K562 (cell line): ENCODE results near the gene TBRG1. TPM values are rescaled to one million over a fixed set of nuclear protein-coding genes. Genes with fewer than 3 reads are reported as not detected.

ENCODE experiments used
- ATAC-seq: fragments of 200-7000 bp; cut with Tn5 transposase; 3 replicates; pipeline ENCODE4 v1.9.1; 2020; ENCODE audit warnings: moderate library complexity
- BruUV-seq: library from RNA; stranded (reverse); fragments of 400-500 nt; replicated peaks from 2 replicates; lab custom pipeline; 2021; lab: Mats Ljungman, UMichigan
- CTCF ChIA-PET: fragments of 300-600 bp; formaldehyde crosslinking; extraction: SDS; loops from one replicate; lab custom pipeline; 2021; ENCODE audit warnings: low intra/inter-chr PET ratio; lab: Yijun Ruan, JAX
- POLR2A ChIA-PET: fragments of 300-600, 350-650 bp; sonication (Branson Sonifier 250); formaldehyde crosslinking; extraction: SDS; loops from one replicate; lab custom pipeline; 2021; ENCODE audit warnings: antibody characterized with exemption, inconsistent platforms; lab: Yijun Ruan, JAX
- DNase-seq, 4 experiments: peaks; one replicate each; pipeline versions ENCODE4 v3.0.0 to v3.0.0-alpha.2; 2011 to 2018; ENCODE audit warnings: low spot score in 3 of 4, mixed read lengths in 3 of 4; ENCODE audit errors: extremely low read depth in 1 of 4
- FAIRE-seq: peaks from 2 replicates; lab custom pipeline; 2011; peaks lifted over from hg19 to GRCh38; lab: Jason Lieb, UNC
- H2AFZ ChIP-seq: 2 replicates; pipeline ENCODE4 v1.6.0; 2011; ENCODE audit warnings: low read depth, low read length, control low read depth, inconsistent platforms
- H3K27ac ChIP-seq: fragments of 200-600 bp; 3 replicates; pipeline ENCODE4 v1.8.0; 2011; ENCODE audit warnings: low read depth, mild to moderate bottlenecking, control low read depth, inconsistent platforms, low read length, moderate library complexity, mixed read lengths; ENCODE audit errors: extremely low read depth
- H3K27me3 ChIP-seq, 2 experiments: fragments of 300-600 bp in 1 of 2; 2 replicates in 1 of 2; 3 replicates in 1 of 2; pipeline versions ENCODE4 v1.6.0 to v1.8.0; 2011; ENCODE audit warnings: inconsistent platforms in 2 of 2, low read length in 2 of 2, mild to moderate bottlenecking in 1 of 2, mixed read lengths in 1 of 2, moderate library complexity in 1 of 2; ENCODE audit not compliant: control insufficient read depth in 2 of 2, insufficient read depth in 2 of 2
- H3K36me3 ChIP-seq: fragments of 300-600 bp; 3 replicates; pipeline ENCODE4 v1.8.0; 2011; ENCODE audit warnings: mild to moderate bottlenecking, low read length, inconsistent platforms; ENCODE audit not compliant: control insufficient read depth, insufficient read depth
- H3K4me1 ChIP-seq, 2 experiments: fragments of 200-600 bp in 1 of 2; replicated peaks in 1 of 2; 2 replicates in 1 of 2; 3 replicates in 1 of 2; pipeline versions ENCODE4 v1.5.1 to v1.8.0; 2011; ENCODE audit warnings: inconsistent platforms in 2 of 2, low read length in 2 of 2, mild to moderate bottlenecking in 1 of 2, mixed read lengths in 1 of 2, moderate library complexity in 1 of 2; ENCODE audit not compliant: control insufficient read depth in 2 of 2, insufficient read depth in 2 of 2
- H3K4me2 ChIP-seq: 2 replicates; pipeline ENCODE4 v1.6.1; 2011; ENCODE audit warnings: low read length, control low read depth, inconsistent platforms, mixed read lengths; ENCODE audit not compliant: insufficient read depth
- H3K4me3 ChIP-seq: fragments of 200-600 bp; sonication (generic), shearing (Covaris generic); 2 replicates; pipeline ENCODE4 v1.5.1; 2016; ENCODE audit warnings: control low read depth, inconsistent platforms
- H3K79me2 ChIP-seq: fragments of 200-600 bp; 3 replicates; pipeline ENCODE4 v1.8.0; 2011; ENCODE audit warnings: low read length, inconsistent platforms; ENCODE audit not compliant: control insufficient read depth, insufficient read depth
- H3K9ac ChIP-seq, 2 experiments: 2 replicates each; pipeline versions ENCODE4 v1.6.0 to v1.6.1; 2011; ENCODE audit warnings: low read depth in 2 of 2, low read length in 2 of 2, control low read depth in 1 of 2, inconsistent platforms in 1 of 2, mild to moderate bottlenecking in 1 of 2, mixed read lengths in 1 of 2; ENCODE audit not compliant: insufficient read depth in 1 of 2
- H3K9me1 ChIP-seq: one replicate; pipeline ENCODE4 v1.6.0; 2011; ENCODE audit warnings: inconsistent platforms, mild to moderate bottlenecking, low read length, moderate library complexity; ENCODE audit not compliant: control insufficient read depth, insufficient read depth
- H3K9me3 ChIP-seq: replicated peaks from 2 replicates; pipeline ENCODE4 v1.5.1; 2011; ENCODE audit warnings: low read depth, low read length, inconsistent platforms; ENCODE audit not compliant: control insufficient read depth, insufficient read depth
- H4K20me1 ChIP-seq: replicated peaks from 2 replicates; pipeline ENCODE4 v1.6.1; 2011; ENCODE audit warnings: low read length, inconsistent platforms, mixed read lengths; ENCODE audit not compliant: control insufficient read depth, insufficient read depth
- FOSL1 ChIP-seq: fragments of 200-800 bp; sonication (Bioruptor generic); conservative IDR thresholded peaks from 2 replicates; pipeline ENCODE4 v1.6.1; 2016; ENCODE audit warnings: missing genetic modification characterization, missing compliant biosample characterization
- HNRNPL ChIP-seq: fragments of 200-400 bp; formaldehyde crosslinking; IDR thresholded peaks from 2 replicates; pipeline ENCODE4 v1.6.1; 2017; ENCODE audit warnings: low read depth, mild to moderate bottlenecking, low read length
- RAD21 ChIP-seq, 2 experiments: fragments of 250-450 bp in 1 of 2; fragments of 450-650 bp in 1 of 2; sonication (Bioruptor Pico) in 1 of 2; formaldehyde crosslinking in 1 of 2; IDR thresholded peaks in 1 of 2; conservative IDR thresholded peaks in 1 of 2; 2 replicates each; pipeline versions ENCODE4 v1.4.0 to v1.8.0; 2020 to 2022; ENCODE audit warnings: mild to moderate bottlenecking in 2 of 2, moderate library complexity in 1 of 2
- RB1 ChIP-seq: fragments of 450-650 bp; IDR thresholded peaks from 2 replicates; pipeline ENCODE4 v1.6.1; 2017; ENCODE audit warnings: low read depth, mild to moderate bottlenecking
- WGBS: fragments of 100-300 bp; shearing (Covaris generic); methylation state at CpG from one replicate; pipeline ENCODE4 v1.1.6; 2016; ENCODE audit warnings: low coverage, mixed read lengths; ENCODE audit not compliant: insufficient coverage; ENCODE audit errors: missing lambda C conversion rate; 5-methylcytosine and 5-hydroxymethylcytosine counted together
- in situ Hi-C: fragments of 300-500 bp; cut with MboI; formaldehyde crosslinking; loops from 4 replicates; pipeline ENCODE4 v1.15.0; 2018; ENCODE audit warnings: inconsistent platforms, mixed read lengths
- intact Hi-C: fragments of 100-400 bp; cut with micrococcal nuclease; formaldehyde crosslinking; loops from 2 replicates; pipeline ENCODE4 v1.14.2; 2022
- polyA plus RNA-seq, 8 experiments: library from polyadenylated mRNA; depleted of rRNA in 4 of 8; stranded (reverse) in 5 of 8; unstranded in 3 of 8; fragments of >200 nt; fragmentation: Nextera tagmentation in 2 of 8; fragmentation: Illumina TruSeq in 1 of 8; extraction: Ambion mirVana in 2 of 8; extraction: Trizol in 1 of 8; gene quantifications; 2 replicates each; pipeline versions ENCODE4 v1.2.1 to v1.2.3, GENCODE V29; 2011 to 2014; ENCODE audit warnings: inconsistent platforms in 1 of 8, missing spikeins in 1 of 8
- total RNA-seq, 7 experiments: library from RNA; depleted of rRNA in 6 of 7; stranded (reverse); fragments of >200 nt in 6 of 7; fragmentation: Illumina TruSeq in 2 of 7; extraction: Trizol in 2 of 7; gene quantifications; 2 replicates each; pipeline versions ENCODE4 v1.2.1 to v1.2.3, GENCODE V29; 2011 to 2021; ENCODE audit warnings: low replicate concordance in 1 of 7
- TF ChIP-seq, protein P1 (sequence below): fragments of 250-450 bp; sonication (Bioruptor Pico); IDR thresholded peaks from 2 replicates; pipeline ENCODE4 v1.5.0; 2021
- TF ChIP-seq, protein P2 (sequence below), 2 experiments: IDR thresholded peaks in 1 of 2; conservative IDR thresholded peaks in 1 of 2; 2 replicates each; pipeline ENCODE4 v1.6.1; 2016; ENCODE audit warnings: low read depth in 2 of 2, mild to moderate bottlenecking in 1 of 2, missing compliant biosample characterization in 1 of 2, missing genetic modification characterization in 1 of 2, moderate library complexity in 1 of 2
- TF ChIP-seq, protein P3 (sequence below): fragments of 250-450 bp; sonication (Bioruptor Pico); IDR thresholded peaks from 2 replicates; pipeline ENCODE4 v1.9.0; 2021; ENCODE audit warnings: mild to moderate bottlenecking

TBRG1 gene
- total and polyA plus RNA-seq, 9 of the 15 experiments (the other 6 are each of a cell fraction or from before 2014, with no cell fraction given), result 8.7 to 30.0 (median 20.2) TPM

DNA sequence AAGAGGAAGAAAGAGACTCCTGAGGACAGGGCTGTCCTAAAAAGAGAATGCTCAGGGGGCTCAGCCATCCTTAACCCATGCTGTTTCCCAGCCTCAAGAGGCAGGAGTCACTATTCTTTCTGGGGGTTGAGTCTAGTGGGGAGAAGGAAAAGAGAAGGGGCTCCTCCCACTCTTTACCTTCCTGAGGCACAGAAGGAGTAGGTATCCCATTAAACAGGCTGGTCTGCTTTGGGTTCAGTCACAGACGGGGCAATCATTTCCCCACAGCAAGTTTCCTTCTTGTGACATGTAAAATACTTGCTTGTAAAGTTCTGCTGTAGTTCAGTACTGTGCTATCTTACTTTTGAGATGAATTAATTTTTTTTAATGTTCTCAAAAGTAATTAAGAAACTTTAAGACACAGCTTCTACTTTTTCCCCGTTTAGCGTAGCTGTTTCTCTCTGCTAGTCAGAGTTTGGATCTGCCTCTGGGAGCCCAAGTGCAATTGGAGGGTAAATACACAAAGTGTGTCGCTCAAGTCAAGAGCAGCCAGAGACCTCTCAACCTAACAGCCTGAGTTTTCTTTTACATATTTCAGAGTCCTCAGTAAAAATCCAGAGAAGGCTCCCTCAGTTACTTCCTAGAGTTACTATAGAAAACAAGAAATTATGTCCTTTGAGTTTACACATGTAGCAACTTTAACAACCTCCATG is 37.8 kb upstream of the TBRG1 start:
- no peak overlapping the region for H3K4me2 ChIP-seq
- in situ Hi-C loops, result loop anchor here (5.0 to 25.0 kb wide), 2 partner anchors 168 to 523 kb away; no protein-coding TSS in a partner anchor
- no peaks in the 10 kb centered on the region for H3K36me3 ChIP-seq
- H3K9me1 ChIP-seq, result no peaks in the 10 kb centered on the region
- H2AFZ ChIP-seq, result no peak overlapping the region
- FAIRE-seq (no peak), DNase-seq (no peak), ATAC-seq (no peak)
- no peak overlapping the region for H3K27ac ChIP-seq
- H3K9ac ChIP-seq, result no peak overlapping the region
- BruUV-seq, result no TSS peak
- TF ChIP-seq, protein P1, sequence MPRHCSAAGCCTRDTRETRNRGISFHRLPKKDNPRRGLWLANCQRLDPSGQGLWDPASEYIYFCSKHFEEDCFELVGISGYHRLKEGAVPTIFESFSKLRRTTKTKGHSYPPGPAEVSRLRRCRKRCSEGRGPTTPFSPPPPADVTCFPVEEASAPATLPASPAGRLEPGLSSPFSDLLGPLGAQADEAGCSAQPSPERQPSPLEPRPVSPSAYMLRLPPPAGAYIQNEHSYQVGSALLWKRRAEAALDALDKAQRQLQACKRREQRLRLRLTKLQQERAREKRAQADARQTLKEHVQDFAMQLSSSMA (CRISPR knock-in tag), result no peak
- TF ChIP-seq, protein P2, sequence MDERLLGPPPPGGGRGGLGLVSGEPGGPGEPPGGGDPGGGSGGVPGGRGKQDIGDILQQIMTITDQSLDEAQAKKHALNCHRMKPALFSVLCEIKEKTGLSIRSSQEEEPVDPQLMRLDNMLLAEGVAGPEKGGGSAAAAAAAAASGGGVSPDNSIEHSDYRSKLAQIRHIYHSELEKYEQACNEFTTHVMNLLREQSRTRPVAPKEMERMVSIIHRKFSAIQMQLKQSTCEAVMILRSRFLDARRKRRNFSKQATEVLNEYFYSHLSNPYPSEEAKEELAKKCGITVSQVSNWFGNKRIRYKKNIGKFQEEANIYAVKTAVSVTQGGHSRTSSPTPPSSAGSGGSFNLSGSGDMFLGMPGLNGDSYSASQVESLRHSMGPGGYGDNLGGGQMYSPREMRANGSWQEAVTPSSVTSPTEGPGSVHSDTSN (CRISPR knock-in tag; IDR thresholded peaks at IDR 0.05; ENCODE audit: low read depth), result no peak
- TF ChIP-seq, protein P2 (tag; conservative IDR thresholded peaks at IDR 0.05; ENCODE audit: low read depth), result no peak
- TF ChIP-seq RB1, result no peak
- no peak for TF ChIP-seq RAD21 (CRISPR knock-in tag; conservative IDR thresholded peaks at IDR 0.05 in 1 of 2, IDR thresholded peaks at IDR 0.05 in 1 of 2)
- TF ChIP-seq, protein P3, sequence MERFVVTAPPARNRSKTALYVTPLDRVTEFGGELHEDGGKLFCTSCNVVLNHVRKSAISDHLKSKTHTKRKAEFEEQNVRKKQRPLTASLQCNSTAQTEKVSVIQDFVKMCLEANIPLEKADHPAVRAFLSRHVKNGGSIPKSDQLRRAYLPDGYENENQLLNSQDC (CRISPR knock-in tag), result no peak
- no peak for TF ChIP-seq HNRNPL
- no peak for TF ChIP-seq FOSL1 (tag)
- no peaks in the 10 kb centered on the region for H3K9me3 ChIP-seq
- H3K4me1 ChIP-seq, result peaks cover 0 to 5% of the 10 kb centered on the region in 2 experiments; a peak in 2 of 5 replicates
- no peaks in the 10 kb centered on the region for H4K20me1 ChIP-seq
- H3K27me3 ChIP-seq, result no peaks in the 10 kb centered on the region
- intact Hi-C loops, result loop anchor here (10.0 kb wide), 1 partner anchor 390 kb away; no protein-coding TSS in a partner anchor
- H3K4me3 ChIP-seq, result no peak overlapping the region
- ChIA-PET CTCF (interaction anchor here (0.6 to 1.1 kb wide), 3 partner anchors 170 to 514 kb away, joined by 3 to 7 read pairs (median 4); no protein-coding TSS in a partner anchor), POLR2A (no interaction called here)
- whole genome bisulfite sequencing, result 25% methylated on average over 4 of the region's 4 CpGs
- H3K79me2 ChIP-seq, result no peaks in the 10 kb centered on the region
